ENCODE measurements around the gene PCSK4. TPM values are rescaled to one million over a fixed set of nuclear protein-coding genes. Genes with fewer than 3 reads are reported as not detected.
"Not testable (repeated sequence)": the region's sequence is repeated elsewhere in the genome, so short reads cannot be mapped to it uniquely, and the experiment has no call there.

The PCSK4 gene
- 1.4 and 2.4 TPM in 2 replicates for total RNA-seq

DNA sequence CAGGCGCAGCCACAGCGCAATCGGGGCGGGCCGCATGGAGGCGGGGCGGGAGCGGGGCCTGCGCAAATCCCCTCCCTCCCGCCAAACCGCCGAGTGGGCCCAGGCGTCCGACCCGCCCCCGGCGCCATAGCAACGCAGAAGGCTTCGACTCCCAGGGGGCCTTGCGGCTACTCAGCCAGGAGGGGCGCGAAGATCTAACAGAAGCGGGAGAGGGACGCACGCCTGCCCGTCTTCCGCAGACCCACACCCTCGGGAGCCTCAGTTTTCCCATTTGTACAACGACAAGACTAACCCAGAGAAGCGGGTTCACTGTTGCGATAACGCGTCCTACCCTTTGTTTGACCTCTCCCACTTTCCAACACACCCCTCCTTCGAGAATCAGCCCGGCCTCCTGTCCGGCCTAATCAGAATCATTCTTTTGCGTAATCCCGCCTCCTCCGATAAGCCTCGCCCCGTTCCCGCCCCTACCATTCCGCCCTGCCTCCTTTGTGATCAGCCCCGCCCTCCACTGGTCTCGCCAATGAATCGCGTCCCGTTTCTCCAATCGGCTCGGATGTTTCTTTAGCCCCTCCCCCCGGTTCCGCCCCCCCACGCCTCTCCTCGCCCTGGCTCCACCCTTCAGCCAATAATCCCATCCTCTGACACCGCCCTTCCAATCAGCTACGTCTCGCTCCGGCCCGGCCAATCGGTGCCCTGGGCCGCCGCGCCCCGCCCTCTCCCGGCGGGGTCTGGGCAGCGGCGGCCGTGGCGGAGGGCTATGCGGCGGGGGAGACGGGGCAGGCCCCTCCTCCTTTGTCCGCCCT, at the start of gene PCSK4:
Gene PCSK4, minus strand, starts transcription at position 40 of the 803 bp plus-strand sequence. Its CDS starts 4 bp downstream, at position 36.
- Histone ChIP-seq H3K27ac (ENCODE audit: low read depth, low read length) (no peak within 1 kb of the TSS), H3K36me3 (ENCODE audit: insufficient read depth, low read length) (no peaks in the 10 kb centered on the region), H3K27me3 (ENCODE audit: insufficient read depth, low read length) (peaks cover 10% of the 10 kb centered on the region), H3K79me2 (ENCODE audit: insufficient read depth, low read length) (no peaks in the 10 kb centered on the region), H3K4me1 (ENCODE audit: insufficient read depth, low read length) (no peaks in the 10 kb centered on the region), H3K4me3 (ENCODE audit: insufficient read depth, low read length) (peak within 1 kb of the TSS; percentile 76), H2AFZ (ENCODE audit: low read length) (peak within 1 kb of the TSS; percentile 99), H3K9me3 (ENCODE audit: low read depth, low read length) (no peaks in the 10 kb centered on the region), H4K20me1 (ENCODE audit: insufficient read depth, low read length) (no peaks in the 10 kb centered on the region), H3K4me2 (ENCODE audit: insufficient read depth, low read length) (peak within 1 kb of the TSS; percentile 97)
- peak; percentile 100 for DNase-seq (ENCODE audit: insufficient read length, low spot score, missing footprints)
- TF ChIP-seq, protein P1, sequence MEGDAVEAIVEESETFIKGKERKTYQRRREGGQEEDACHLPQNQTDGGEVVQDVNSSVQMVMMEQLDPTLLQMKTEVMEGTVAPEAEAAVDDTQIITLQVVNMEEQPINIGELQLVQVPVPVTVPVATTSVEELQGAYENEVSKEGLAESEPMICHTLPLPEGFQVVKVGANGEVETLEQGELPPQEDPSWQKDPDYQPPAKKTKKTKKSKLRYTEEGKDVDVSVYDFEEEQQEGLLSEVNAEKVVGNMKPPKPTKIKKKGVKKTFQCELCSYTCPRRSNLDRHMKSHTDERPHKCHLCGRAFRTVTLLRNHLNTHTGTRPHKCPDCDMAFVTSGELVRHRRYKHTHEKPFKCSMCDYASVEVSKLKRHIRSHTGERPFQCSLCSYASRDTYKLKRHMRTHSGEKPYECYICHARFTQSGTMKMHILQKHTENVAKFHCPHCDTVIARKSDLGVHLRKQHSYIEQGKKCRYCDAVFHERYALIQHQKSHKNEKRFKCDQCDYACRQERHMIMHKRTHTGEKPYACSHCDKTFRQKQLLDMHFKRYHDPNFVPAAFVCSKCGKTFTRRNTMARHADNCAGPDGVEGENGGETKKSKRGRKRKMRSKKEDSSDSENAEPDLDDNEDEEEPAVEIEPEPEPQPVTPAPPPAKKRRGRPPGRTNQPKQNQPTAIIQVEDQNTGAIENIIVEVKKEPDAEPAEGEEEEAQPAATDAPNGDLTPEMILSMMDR (IDR thresholded peaks at IDR 0.05; ENCODE audit: extremely low read depth, low read depth, low read length) = no peak

DNA sequence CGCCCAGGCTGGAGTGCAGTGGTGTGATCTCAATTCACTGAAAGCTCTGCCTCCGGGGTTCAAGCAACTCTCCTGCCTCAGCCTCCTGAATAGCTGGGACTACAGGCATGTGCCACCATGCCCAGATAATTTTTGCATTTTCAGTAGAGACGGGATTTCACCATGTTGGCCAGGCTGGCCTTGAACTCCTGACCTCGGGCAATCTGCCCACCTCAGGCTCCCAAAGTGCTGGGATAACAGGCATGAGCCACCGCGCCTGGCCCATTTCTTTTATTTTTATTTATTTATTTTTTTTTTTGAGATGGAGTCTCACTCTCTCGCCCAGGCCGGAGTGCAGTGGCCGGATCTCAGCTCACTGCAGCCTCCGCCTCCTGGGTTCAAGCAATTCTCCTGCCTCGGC, 49.6 kb upstream of the PCSK4 start:
- not testable (repeated sequence) for H3K36me3 ChIP-seq (ENCODE audit: insufficient read depth, low read length); DNase-seq (ENCODE audit: insufficient read length, low spot score, missing footprints); H3K9me3 ChIP-seq (ENCODE audit: low read depth, low read length); H3K4me2 ChIP-seq (ENCODE audit: insufficient read depth, low read length); H2AFZ ChIP-seq (ENCODE audit: low read length); H3K4me3 ChIP-seq (ENCODE audit: insufficient read depth, low read length); H3K79me2 ChIP-seq (ENCODE audit: insufficient read depth, low read length); H4K20me1 ChIP-seq (ENCODE audit: insufficient read depth, low read length); H3K27me3 ChIP-seq (ENCODE audit: insufficient read depth, low read length); H3K27ac ChIP-seq (ENCODE audit: low read depth, low read length); H3K4me1 ChIP-seq (ENCODE audit: insufficient read depth, low read length)

DNA sequence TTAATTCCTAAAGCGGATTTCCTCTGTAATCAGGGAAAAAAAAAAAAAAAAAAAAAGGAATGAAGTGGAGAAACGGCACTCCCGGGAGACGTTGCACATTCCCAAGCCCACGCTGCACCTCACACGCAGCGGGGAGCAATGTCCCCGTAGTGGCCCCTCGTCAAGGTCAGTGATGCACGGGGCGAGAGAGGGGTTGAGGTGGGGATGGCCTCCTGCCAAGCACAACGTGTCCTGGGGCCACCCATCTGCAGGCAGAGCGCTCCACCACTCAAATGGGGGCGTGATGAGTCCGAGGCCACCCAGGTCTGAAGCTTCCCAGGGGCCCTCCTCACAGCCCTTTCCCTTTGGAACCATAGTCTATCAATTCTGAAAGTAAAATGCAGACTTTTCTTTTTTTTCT, 48.8 kb upstream of the PCSK4 start:
- H3K4me3 ChIP-seq (ENCODE audit: insufficient read depth, low read length) = no peak overlapping the region
- H3K9me3 ChIP-seq (ENCODE audit: low read depth, low read length) = no peaks in the 10 kb centered on the region
- H3K36me3 ChIP-seq (ENCODE audit: insufficient read depth, low read length) = no peaks in the 10 kb centered on the region
- DNase-seq (ENCODE audit: insufficient read length, low spot score, missing footprints) = peak; percentile 69
- no peak overlapping the region for H3K27ac ChIP-seq (ENCODE audit: low read depth, low read length)
- peaks cover 8% of the 10 kb centered on the region for H3K27me3 ChIP-seq (ENCODE audit: insufficient read depth, low read length)
- no peaks in the 10 kb centered on the region for H4K20me1 ChIP-seq (ENCODE audit: insufficient read depth, low read length)
- TF ChIP-seq, protein P1 (IDR thresholded peaks at IDR 0.05; ENCODE audit: extremely low read depth, low read depth, low read length) = no peak
- no peak overlapping the region for H3K4me2 ChIP-seq (ENCODE audit: insufficient read depth, low read length)
- peak overlapping the region; percentile 51 for H2AFZ ChIP-seq (ENCODE audit: low read length)
- H3K4me1 ChIP-seq (ENCODE audit: insufficient read depth, low read length) = no peaks in the 10 kb centered on the region
- no peaks in the 10 kb centered on the region for H3K79me2 ChIP-seq (ENCODE audit: insufficient read depth, low read length)

DNA sequence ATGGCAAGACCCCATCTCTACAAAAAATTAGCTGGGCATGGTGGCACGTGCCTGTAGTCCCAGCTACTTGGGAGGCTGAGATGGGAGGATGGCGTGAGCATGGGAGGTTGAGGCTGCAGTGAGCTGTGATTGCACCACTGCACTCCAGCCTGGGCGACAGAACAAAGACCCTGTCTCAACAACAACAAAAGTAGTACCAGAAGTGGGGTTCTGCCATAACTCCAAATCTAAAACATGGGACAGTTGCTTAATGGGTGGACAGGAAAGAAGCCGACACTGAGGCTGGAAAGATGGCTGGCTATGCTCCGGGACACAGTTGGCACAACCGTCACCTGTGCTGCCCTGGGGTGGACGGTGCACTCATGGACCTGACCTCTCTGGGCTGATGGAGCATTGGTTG, 45.5 kb upstream of the PCSK4 start:
- not testable (repeated sequence) for H3K4me3 ChIP-seq (ENCODE audit: insufficient read depth, low read length); H2AFZ ChIP-seq (ENCODE audit: low read length); H3K27ac ChIP-seq (ENCODE audit: low read depth, low read length); H3K9me3 ChIP-seq (ENCODE audit: low read depth, low read length); H3K36me3 ChIP-seq (ENCODE audit: insufficient read depth, low read length); H3K79me2 ChIP-seq (ENCODE audit: insufficient read depth, low read length); H4K20me1 ChIP-seq (ENCODE audit: insufficient read depth, low read length); H3K4me2 ChIP-seq (ENCODE audit: insufficient read depth, low read length); DNase-seq (ENCODE audit: insufficient read length, low spot score, missing footprints); H3K27me3 ChIP-seq (ENCODE audit: insufficient read depth, low read length); H3K4me1 ChIP-seq (ENCODE audit: insufficient read depth, low read length)

DNA sequence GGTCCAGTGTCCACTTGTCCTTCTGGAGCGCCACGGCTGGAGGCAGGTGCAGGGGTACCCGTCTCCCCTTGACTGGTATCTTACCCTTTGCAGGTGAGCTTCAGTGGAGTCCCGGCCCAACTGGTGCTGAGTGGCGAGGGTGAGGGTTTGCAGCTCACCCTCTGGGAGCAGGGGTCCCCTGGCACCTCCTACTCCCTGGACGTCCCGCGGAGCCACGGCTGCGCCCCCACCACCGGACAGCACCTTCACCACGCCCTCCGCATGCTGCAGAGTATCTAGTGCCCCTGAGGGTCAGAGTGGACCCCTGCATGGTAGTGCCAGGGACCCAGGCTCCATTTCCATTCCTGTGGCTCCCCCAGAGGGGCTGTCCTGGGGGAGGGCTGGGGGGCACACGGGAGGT, 44.8 kb upstream of the PCSK4 start:
- no peak overlapping the region for H2AFZ ChIP-seq (ENCODE audit: low read length)
- no peaks in the 10 kb centered on the region for H3K4me1 ChIP-seq (ENCODE audit: insufficient read depth, low read length)
- no peaks in the 10 kb centered on the region for H3K36me3 ChIP-seq (ENCODE audit: insufficient read depth, low read length)
- no peaks in the 10 kb centered on the region for H3K79me2 ChIP-seq (ENCODE audit: insufficient read depth, low read length)
- no peak overlapping the region for H3K27ac ChIP-seq (ENCODE audit: low read depth, low read length)
- H4K20me1 ChIP-seq (ENCODE audit: insufficient read depth, low read length) = no peaks in the 10 kb centered on the region
- no peaks in the 10 kb centered on the region for H3K27me3 ChIP-seq (ENCODE audit: insufficient read depth, low read length)
- H3K4me3 ChIP-seq (ENCODE audit: insufficient read depth, low read length) = no peak overlapping the region
- peak; percentile 63 for DNase-seq (ENCODE audit: insufficient read length, low spot score, missing footprints)
- H3K4me2 ChIP-seq (ENCODE audit: insufficient read depth, low read length) = no peak overlapping the region
- TF ChIP-seq, protein P1 (IDR thresholded peaks at IDR 0.05; ENCODE audit: extremely low read depth, low read depth, low read length) = no peak
- H3K9me3 ChIP-seq (ENCODE audit: low read depth, low read length) = no peaks in the 10 kb centered on the region
